HT1080 (cell line): ENCODE results near the gene DHRS12. TPM values are rescaled to one million over a fixed set of nuclear protein-coding genes. Genes with fewer than 3 reads are reported as not detected.

Experiments
- DNase-seq: peaks from one replicate; pipeline ENCODE4 v3.0.0-alpha.2; 2015; ENCODE audit warnings: low read depth
- total RNA-seq: library from RNA; depleted of rRNA; stranded (reverse); fragments of >200 nt; shearing (Covaris generic); gene quantifications from 2 replicates; pipeline ENCODE4 v1.2.3, GENCODE V29; 2014

The DHRS12 gene
- total RNA-seq, 1 experiment from 2014 or later: 5.9 TPM

DNA sequence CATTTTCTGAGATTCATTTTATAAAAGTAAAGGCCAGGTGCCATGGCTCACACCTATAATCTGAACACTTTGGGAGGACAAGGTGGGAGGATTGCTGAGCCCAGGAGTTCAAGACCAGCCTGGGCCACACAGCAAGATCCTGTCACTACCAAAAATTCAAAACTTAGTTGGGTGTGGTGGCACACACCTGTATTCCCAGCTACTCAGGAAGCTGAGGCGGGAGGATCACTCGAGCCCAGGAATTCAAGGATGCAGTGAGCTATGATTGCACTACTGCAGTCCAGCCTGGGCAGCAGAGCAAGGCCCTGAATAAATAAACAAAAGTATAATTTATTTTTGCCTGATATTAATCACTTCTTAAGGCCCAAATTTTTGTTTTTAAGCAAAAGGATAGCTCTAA lies 40.5 kb downstream of the DHRS12 start:
- no peak for DNase-seq

DNA sequence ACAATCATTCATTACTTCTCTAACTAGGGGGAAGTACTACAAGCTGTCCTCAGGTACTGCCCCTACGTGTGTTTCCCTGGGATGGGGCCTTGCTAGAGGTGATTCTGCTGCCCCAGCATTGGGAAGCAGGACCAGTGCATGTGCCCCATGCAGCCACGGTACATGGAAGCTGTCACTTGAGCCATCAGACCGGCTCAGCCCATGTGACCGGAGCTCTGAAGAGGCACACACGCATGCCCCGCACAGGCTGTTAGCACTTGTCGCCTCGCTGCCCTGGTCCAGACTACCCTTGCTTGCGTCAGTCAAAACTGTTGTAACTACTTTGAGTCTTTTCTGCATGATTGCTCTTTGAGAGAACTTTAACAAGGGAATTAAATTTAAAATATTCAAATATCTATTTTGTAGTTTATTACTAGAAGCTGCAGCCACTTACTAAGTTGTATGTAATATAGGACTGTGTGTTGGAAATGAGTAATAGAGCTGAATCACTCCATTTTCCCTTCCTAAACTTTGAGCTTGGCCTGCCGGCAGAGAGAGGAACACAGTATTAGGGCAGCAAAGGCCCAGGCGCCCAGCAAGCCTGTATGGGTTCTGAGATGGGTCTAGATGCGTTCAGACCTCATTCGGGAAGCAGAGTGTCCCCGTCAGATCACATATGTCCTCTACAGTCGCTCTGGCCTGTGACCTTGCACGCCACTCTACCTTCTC lies 42.2 kb downstream of the DHRS12 start:
- DNase-seq: no peak

DNA sequence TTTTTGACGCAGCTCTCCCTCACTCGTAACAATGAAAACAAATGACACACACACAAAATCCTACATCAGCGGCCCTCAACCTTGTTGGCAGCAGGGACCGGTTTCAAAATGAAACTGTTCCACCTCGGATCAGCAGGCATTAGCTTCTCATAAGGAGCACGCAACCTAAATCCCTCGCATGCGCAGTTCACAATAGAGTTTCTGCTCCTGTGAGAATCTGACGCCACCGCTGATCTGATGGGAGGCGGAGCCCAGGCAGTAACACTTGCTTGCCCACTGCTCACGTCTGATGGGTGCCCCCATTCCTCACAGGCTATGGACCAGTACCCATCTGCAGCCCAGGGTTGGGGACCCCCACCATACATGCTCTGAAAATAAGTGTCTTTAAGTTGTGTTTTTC lies 43.4 kb downstream of the DHRS12 start:
- DNase-seq: no peak

DNA sequence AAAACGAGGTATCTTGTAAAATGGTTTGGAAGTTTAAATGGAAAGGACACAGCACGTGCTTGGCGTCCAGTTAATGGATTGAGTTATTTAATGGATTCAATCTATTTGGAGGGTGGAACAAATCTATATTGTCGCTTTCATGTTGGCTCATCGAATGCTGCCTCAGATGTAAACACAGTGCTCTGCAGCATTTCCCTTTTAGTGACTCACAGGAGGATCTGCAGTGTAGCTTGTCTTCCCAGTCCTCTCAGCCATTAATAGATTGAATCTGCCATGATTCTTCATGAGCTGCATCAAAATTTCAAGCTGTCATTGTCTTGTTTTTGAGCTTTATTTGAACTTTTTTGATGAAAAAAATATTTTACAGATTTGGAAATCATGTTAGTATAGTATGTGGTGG lies 44.7 kb downstream of the DHRS12 start:
- DNase-seq: peak; percentile 37

DNA sequence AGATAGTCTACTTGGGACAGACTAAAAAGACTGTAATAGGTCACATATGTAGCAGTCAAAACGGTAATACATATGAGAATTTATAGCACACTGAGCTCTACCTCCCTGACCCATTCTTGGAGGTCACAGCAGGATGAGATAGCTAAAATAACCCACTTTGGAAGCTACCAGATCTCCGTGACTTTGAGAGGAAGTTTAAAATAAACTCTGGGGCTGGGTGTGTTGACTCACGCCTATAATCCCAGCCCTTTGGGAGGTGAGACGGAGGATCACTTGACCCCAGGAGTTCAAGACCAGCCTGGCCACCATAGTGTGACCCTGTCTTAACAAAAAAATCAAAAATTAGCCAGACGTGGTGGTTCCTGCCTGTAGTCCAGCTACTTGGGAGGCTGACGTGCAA lies 45.3 kb downstream of the DHRS12 start:
- DNase-seq: no peak

DNA sequence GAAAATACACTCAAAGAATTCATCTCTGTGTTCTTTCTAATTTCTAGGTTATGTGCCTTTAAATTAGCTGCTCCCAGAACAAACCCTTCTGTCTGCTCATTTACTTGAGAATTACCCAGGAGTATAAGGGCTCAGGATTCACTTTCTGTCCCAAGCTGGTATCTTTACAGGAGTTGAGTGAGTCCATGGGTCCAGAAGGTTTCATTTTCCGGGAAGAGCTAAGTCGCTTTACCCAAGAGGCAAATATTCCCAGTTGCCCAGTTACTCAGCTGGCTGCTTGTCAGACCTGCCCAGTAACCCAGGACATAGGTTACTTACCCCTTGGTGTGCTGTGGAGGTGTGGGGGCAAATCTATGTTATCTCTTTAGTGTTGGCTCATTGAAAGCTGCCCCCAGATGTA lies 47.3 kb downstream of the DHRS12 start:
- no peak for DNase-seq

DNA sequence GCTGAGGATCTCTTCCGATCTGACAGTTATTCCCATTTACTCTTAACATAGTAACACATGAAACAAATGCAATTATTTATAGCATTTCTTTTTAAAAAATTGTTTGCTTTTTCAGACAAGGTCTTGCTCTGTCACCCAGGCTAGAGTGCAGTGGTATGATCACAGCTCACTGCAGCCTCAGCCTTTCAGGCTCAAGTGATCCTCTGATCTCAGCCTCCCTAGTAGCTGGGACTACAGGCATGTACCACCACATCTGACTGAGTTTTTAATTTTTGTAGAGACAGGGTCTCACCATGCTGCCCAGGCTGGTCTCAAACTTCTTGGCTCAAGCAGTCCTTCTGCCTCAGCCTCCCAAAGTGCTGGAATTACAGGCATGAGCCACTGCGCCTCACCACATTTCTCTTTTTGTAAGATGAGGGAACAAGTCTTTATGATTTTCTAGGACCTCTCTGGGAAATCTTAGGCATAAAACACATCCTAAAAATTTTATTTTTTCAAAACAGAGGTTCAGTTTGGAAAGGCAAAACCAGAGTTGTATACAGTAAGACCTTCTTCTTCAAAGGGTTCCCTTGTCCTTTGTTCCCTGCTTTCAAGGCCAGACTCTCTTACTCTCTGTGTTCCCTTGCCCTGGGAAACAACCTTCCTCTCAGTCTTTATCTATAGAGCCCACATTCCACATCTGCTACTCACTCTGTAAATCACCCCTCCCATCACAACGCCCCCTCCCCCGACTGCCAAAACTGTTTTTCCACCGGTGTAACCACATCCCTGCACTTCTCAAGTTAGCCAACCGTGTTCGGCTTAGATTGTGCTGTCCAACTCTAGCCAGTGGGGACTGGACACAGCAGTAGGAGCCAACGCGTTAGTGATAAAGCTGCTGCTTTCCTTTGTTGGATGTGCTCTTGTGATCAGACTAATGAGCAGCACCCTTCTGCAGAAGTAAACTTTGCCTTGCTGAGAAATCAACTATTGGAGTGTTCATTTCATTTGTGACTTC lies 56.2 kb downstream of the DHRS12 start:
- DNase-seq: peak; percentile 38

DNA sequence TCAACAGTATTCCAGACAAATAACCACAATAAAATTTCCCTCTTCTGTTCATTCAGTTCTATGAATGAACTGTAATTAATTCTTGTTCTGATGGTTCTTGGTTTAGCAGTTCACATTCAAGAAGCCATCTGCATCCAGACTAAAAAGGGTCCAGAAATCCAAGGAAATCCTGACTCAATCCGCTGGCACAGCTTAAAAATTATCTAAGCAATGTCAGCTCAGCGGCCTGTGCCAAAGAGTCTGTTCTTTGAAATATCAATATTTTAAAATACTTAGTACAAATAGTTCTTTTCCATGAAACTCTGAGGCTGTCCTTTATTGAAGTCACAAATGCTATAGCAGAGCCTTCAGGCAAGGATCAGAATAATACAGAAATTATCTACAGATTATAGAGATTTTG lies 57.2 kb downstream of the DHRS12 start:
- no peak for DNase-seq

DNA sequence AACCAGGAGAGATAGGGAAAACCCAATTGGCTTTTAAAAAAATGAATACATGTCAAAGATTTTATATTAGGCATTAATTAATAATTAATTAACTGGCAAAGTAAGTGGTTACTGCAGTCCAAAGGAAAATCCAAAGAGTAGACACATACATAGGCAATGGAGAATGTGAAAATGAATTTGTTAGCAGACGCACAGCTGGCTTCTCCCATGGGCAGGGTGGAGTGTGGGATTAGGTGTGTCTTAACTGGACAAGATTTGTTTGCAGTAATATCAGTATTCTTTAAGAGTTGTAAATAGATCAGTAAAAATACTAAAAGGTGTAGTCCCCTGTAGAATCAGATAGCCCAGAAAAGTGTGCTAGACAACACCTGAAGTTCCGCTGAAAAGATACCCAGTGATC lies 58.7 kb downstream of the DHRS12 start:
- DNase-seq: no peak

DNA sequence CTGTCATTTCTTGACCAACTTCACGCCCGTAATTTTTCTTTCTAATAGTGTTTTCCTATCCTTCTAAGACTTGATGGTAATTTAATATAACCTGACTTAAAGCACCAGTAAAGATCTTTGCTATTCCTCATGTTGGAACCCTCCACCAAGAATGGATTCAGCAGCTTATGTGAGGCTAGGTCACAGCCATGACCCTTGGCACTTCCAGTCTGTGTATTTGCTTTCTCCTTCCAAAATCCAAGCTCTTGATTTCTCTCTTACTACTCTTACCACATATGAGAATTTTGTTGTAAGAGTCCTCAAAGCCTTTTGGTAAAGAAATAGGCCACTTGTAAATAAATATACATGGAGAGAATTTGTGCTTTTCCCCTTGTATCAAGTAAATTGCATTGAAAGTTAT lies 61.4 kb downstream of the DHRS12 start:
- no peak for DNase-seq

DNA sequence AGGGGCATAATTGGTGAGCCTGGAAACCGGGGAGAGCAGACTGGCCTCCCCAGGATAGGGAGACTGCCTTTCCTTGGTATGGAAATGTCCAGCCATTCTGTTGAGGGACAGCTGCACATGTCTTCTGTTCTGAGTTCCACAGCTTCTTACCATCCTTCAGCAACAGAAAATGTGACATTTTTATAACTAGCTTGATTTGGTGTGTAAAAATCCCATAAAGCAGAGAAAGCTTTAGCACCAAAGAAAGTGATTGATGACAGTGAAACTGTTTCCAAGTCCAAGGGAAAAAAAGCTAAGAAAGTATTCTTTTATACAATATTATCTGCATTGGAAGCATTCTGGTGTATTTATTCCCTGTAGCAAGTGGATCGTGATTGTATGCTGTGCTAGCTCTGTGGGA lies 61.9 kb downstream of the DHRS12 start:
- DNase-seq: no peak

DNA sequence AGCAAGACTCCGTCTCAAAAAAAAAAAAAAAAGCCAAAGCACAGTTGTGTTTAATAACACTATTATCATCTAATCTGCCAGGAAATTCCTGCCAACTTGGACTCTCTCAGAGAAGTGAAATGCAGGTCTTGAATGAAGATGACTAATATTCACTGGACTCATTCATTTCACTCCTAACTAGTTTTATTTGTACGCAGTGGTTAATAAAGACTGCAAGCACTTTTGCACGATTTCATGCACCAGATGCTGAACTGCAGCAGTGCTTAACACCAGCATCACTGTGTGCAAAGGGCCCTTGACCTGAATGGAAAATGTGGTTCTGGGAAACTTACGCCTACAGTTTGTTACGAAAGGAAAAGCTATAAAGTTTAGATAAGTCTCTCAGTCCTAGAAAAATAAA lies 63.3 kb downstream of the DHRS12 start:
- no peak for DNase-seq

DNA sequence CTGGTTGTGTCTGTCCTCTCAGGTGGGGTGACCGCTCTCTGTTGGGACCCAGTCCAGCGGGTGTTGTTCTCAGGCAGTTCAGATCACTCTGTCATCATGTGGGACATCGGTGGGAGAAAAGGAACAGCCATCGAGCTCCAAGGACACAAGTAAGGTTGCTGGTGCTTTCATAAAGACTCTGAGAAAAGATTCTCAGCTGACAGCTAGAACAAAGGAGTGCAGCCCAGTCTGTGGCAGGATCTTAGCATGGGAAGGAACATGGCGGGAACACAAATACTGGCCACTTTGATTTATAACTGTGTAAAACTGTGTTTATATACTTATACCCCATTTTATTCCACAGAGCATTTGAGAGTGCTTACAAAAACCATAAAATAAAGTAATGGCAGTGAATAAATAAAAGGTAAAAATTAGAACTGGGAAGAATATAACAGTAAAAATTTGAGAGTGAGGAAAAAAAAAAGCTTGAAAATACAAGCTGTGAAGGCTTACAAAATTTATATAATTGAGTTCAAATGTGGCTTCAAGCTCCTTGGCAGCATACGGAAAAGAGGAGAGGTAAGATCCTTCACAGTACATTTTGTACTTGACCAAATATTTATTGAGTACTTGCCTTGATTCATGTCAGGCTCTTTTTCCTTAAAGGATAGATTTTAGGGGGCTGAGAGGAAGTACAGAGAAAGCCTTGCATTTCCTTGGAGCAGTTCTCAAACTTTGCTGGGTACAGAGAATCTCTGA lies 64.8 kb downstream of the DHRS12 start:
- DNase-seq: no peak

DNA sequence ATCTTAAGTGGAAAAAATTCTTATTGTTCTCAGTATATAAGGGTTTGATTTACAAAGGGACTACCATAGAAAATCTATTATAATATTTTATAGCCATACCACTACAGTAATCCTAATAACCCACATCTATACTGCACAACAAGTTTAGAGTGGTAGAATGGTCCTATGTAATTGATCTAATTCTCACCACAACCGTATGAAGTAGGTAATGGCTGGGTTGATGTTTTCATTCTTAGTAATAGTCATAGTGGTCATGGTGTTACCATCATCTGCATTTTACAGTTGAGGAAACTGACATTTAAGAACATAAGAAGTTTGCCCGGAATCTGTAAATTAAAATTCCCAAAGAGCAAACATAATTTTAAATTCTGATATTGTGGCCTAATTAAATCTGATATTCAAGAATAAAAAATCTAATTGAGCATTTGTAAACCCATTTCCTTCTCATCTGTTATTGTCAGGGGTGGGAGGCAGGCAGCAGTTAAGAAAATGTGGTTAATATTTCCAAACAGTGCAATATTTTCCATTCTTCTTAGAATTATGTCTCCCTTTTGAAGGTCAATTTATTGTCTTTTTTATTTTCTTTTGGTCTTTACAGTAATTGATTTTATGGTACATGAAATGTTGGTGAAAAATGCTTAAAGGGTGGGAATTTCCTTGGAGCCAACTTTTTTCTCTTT lies 65.6 kb downstream of the DHRS12 start:
- no peak for DNase-seq

DNA sequence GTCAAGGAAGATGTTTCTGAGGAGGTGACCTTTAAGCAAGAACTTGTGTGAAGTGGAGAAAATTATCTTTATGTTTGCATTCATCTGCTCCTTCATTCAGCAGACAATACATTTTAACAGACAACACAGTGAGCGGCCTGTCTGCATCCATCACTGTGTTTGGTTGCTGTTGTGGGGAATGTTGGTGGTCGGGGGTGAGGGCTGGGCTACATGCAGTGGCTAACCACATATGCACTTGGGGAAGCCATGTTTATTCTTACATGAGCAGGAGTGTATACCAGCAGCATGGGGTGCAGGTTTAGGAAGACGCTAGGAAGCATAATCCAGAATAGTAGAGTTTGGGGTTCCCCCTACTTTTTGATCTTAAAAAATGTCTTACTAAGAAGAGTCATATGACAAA lies 66.4 kb downstream of the DHRS12 start:
- no peak for DNase-seq

DNA sequence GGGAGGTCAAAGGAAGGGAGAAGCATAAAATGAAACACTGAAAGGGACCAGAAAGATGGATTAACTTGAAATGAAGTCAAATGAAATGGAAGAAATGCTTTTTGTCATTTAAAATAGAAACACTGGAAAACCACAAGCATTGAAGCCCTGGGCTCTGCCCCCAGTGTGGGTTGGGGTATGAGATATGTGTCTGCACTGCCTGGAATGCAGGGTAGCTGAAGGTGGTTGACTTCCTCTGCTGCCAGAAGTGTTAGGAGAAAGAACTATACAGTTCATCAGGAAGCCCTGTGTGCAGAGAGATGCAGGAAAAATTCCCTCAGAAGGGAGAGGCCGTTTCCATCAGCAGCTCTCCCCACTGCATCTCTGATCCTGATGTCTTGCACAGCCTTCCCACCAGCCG lies 69.2 kb downstream of the DHRS12 start:
- DNase-seq: no peak

DNA sequence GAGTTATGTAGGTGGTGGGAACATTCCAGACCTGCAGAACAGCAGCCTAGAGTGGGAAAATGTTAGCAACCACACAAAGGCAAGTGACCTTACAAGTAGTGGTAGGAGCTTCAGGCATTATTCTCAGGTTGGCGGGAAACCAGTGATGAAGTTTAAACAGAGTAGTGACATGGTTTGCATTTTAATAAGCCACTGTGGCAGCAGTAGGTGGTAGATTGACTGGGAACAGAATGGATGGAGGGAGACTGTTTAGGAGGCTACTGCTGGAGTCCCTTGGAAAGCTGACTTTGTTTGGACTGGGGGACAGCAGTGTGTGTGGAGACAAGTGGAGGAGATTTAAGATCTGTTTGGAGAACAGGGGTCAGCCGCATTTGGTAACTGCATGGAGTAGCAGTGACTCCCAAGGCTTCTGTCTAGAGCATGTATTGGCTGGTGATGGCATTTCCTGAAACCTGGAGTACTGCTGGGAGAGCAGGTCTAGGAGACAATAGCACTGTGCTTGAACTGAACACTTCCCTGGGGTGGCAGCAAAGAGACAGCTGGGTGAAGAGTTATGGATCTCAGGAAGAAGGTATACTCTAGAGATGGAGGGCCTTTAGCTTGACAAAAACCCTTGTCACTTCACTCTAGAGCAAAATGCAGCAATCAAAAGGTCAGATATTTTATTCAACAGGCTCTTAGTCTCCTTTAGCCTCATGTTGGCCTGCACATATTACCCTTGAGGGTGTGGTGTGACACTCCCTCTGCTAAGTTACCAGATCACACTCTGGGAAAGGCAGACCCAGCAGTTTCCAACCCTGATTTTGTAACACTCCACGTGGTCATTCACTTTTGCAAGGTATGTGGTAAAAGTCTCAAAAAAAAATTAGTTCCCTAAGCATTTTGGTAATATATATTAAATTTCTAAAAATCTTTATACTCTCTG lies 70.3 kb downstream of the DHRS12 start:
- peak; percentile 44 for DNase-seq

DNA sequence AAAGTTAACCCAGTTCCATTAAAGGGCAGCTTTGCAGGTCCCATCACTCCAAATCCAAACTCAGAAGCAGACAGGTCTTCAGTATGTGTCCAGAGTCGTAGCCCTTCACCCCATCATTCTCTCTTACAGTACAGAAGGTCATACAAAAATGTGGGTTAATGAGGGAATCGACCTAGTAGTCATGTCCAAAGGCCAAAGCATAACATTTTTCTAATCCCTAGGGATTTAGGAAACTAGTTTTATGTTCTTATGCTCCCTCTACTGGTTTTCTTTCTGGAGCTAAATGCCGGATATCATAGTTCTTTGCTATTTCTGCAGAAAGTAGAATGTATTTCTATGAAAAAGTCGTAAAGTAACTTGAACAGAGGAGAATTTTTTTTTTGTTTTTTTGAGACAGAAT lies 72.2 kb downstream of the DHRS12 start:
- no peak for DNase-seq

DNA sequence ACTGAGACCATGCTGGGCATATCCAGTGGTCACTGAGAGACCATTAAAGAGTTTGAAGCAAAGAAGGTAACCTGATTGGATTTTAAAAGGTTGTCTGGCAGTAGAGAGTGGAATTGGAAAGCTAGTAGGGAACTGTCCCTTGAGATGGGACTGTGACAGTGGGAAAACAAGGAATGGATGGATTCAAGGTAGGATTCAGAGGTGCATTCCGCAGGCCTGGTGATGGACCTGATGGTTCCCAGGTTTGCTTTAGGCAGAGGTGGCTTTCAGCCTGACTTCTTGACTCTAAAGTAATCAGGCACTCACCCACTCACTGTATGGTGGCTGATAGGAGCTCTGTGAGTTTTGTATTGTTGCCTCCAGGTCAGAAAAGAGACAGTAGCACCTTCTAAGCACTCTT lies 73.0 kb downstream of the DHRS12 start:
- DNase-seq: no peak

DNA sequence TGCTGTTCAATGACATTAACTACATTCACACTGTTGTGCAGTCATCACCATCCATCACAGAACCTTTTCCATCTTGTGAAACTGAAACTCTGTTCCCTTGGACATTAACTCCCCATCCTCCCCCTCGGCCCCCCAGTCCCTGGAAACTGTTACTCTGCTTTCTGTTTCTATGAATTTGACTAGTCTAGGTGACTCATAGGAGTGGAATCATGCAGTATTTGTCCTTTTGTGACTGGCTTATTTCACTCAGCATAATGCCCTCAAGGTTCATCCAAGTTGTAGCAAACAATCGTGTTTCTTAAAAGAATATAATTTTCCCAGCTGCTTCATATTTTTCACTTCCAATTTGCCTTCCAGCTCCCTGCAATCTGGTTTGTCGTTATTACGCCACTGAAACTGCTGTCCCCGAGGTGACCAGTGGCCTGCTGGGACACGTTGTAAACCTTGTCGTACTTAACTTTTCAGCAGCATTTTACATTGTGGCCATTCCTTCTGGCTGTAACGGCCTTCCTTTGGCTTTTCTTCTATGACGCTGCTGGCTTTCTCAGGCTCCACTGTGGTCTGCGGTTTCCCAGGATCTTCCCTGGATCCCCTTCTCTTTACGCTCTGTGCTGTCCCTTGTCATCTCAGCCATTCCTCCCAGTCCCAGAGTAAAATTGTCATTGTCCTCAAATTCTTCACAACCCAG lies 74.0 kb downstream of the DHRS12 start:
- DNase-seq: peak; percentile 84
